HepG2 (cell line): ENCODE results near the gene ANKRD60. TPM values are rescaled to one million over a fixed set of nuclear protein-coding genes. Genes with fewer than 3 reads are reported as not detected.

ENCODE experiments used
- ATAC-seq: fragments of 200-7000 bp; cut with Tn5 transposase; 3 replicates; pipeline ENCODE4 v1.9.1; 2020; ENCODE audit warnings: mild to moderate bottlenecking, moderate library complexity
- BruUV-seq: library from RNA; stranded (reverse); fragments of 400-500 nt; replicated peaks from 2 replicates; lab custom pipeline; 2021; lab: Mats Ljungman, UMichigan
- CTCF ChIA-PET: fragments of 300-600 bp; formaldehyde crosslinking; extraction: SDS; loops from one replicate; lab custom pipeline; 2021; ENCODE audit warnings: low total read pairs, inconsistent platforms, low intra/inter-chr PET ratio; lab: Yijun Ruan, JAX
- POLR2A ChIA-PET: fragments of 350-600 bp; sonication (Branson Sonifier 250); formaldehyde crosslinking; loops from one replicate; lab custom pipeline; 2020; ENCODE audit warnings: antibody characterized with exemption, inconsistent platforms; lab: Yijun Ruan, JAX
- DNase-seq: peaks from one replicate; pipeline ENCODE4 v3.0.0-alpha.2; 2015; ENCODE audit warnings: low spot score
- FAIRE-seq: peaks from 3 replicates; lab custom pipeline; 2011; peaks lifted over from hg19 to GRCh38; lab: Jason Lieb, UNC
- H2AFZ ChIP-seq: one replicate; pipeline ENCODE4 v1.6.1; 2011; ENCODE audit warnings: low read length, inconsistent platforms
- H3K27ac ChIP-seq: fragments of 300-600 bp; 3 replicates; pipeline ENCODE4 v1.8.0; 2011; ENCODE audit warnings: mixed run types, mild to moderate bottlenecking, mixed read lengths, low read length, inconsistent platforms; ENCODE audit not compliant: insufficient read depth; ENCODE audit errors: extremely low read length
- H3K27me3 ChIP-seq, 2 experiments: fragments of 200-600 bp in 1 of 2; 2 replicates in 1 of 2; 3 replicates in 1 of 2; pipeline versions ENCODE4 v1.6.0 to v1.8.0; 2011; ENCODE audit warnings: low read length in 2 of 2, mild to moderate bottlenecking in 2 of 2, moderate library complexity in 2 of 2, inconsistent platforms in 1 of 2; ENCODE audit not compliant: insufficient read depth in 2 of 2, control insufficient read depth in 1 of 2
- H3K36me3 ChIP-seq, 2 experiments: fragments of 200-600 bp in 1 of 2; replicated peaks in 1 of 2; 2 replicates in 1 of 2; 3 replicates in 1 of 2; pipeline versions ENCODE4 v1.5.1 to v1.8.0; 2011; ENCODE audit warnings: low read length in 2 of 2, inconsistent platforms in 1 of 2; ENCODE audit not compliant: insufficient read depth in 2 of 2, control insufficient read depth in 1 of 2
- H3K4me1 ChIP-seq: 2 replicates; pipeline ENCODE4 v1.5.1; 2012; ENCODE audit warnings: low read length, inconsistent platforms; ENCODE audit not compliant: insufficient read depth
- H3K4me2 ChIP-seq: 2 replicates; pipeline ENCODE4 v1.6.0; 2011; ENCODE audit warnings: low read depth, low read length, inconsistent platforms
- H3K4me3 ChIP-seq, 3 experiments: fragments of 200-600 bp in 1 of 3; sonication (generic), shearing (Covaris generic) in 1 of 3; replicated peaks in 1 of 3; 2 replicates each; pipeline ENCODE4 v1.5.1; 2011 to 2016; ENCODE audit warnings: low read length in 3 of 3, inconsistent platforms in 2 of 3, low read depth in 2 of 3, mild to moderate bottlenecking in 2 of 3, control low read depth in 1 of 3, mixed read lengths in 1 of 3; ENCODE audit not compliant: insufficient read depth in 1 of 3
- H3K79me2 ChIP-seq: one replicate; pipeline ENCODE4 v1.6.1; 2011; ENCODE audit warnings: low read length, inconsistent platforms; ENCODE audit not compliant: insufficient read depth
- H3K9ac ChIP-seq: 2 replicates; pipeline ENCODE4 v1.6.0; 2011; ENCODE audit warnings: mild to moderate bottlenecking, low read depth, low read length, inconsistent platforms; ENCODE audit not compliant: insufficient read depth
- H3K9me3 ChIP-seq: 2 replicates; pipeline ENCODE4 v1.5.1; 2012; ENCODE audit warnings: mild to moderate bottlenecking, low read length
- H4K20me1 ChIP-seq: 2 replicates; pipeline ENCODE4 v1.6.0; 2011; ENCODE audit warnings: inconsistent platforms, mild to moderate bottlenecking, low read length, moderate library complexity; ENCODE audit not compliant: insufficient read depth
- CSRNP1 ChIP-seq: sonication (generic); formaldehyde crosslinking; IDR thresholded peaks from 2 replicates; pipeline ENCODE4 v1.8.1; 2023; ENCODE audit warnings: mild to moderate bottlenecking, missing genetic modification reagents
- ETV5 ChIP-seq: IDR thresholded peaks from 2 replicates; pipeline ENCODE4 v1.6.1; 2018; ENCODE audit warnings: missing biosample characterization, missing genetic modification reagents, inconsistent platforms, borderline replicate concordance
- HCFC1 ChIP-seq: fragments of 150-350 bp; IDR thresholded peaks from 2 replicates; pipeline ENCODE4 v1.6.1; 2014; ENCODE audit warnings: low read depth, low read length
- MLX ChIP-seq: IDR thresholded peaks from 2 replicates; pipeline ENCODE4 v1.6.1; 2016
- MTERF4 ChIP-seq: sonication (generic); formaldehyde crosslinking; IDR thresholded peaks from 2 replicates; pipeline ENCODE4 v1.8.0; 2023; ENCODE audit warnings: mild to moderate bottlenecking, missing genetic modification reagents
- MYNN ChIP-seq: sonication (generic); formaldehyde crosslinking; IDR thresholded peaks from 2 replicates; pipeline ENCODE4 v1.4.0; 2020; ENCODE audit warnings: mild to moderate bottlenecking, low read depth, missing genetic modification reagents
- NBN ChIP-seq: fragments of 450-650 bp; conservative IDR thresholded peaks from 2 replicates; pipeline ENCODE4 v1.6.1; 2017
- NFRKB ChIP-seq: fragments of 450-650 bp; IDR thresholded peaks from 2 replicates; pipeline ENCODE4 v1.6.1; 2017
- RFXAP ChIP-seq: sonication (generic); formaldehyde crosslinking; IDR thresholded peaks from 2 replicates; pipeline ENCODE4 v1.4.0; 2020; ENCODE audit warnings: missing genetic modification reagents, borderline replicate concordance
- SMAD9 ChIP-seq: sonication (generic); formaldehyde crosslinking; IDR thresholded peaks from 2 replicates; pipeline ENCODE4 v1.5.1; 2020; ENCODE audit warnings: mild to moderate bottlenecking, missing genetic modification reagents
- TBX2 ChIP-seq: sonication (generic); formaldehyde crosslinking; IDR thresholded peaks from 2 replicates; pipeline ENCODE4 v1.5.0; 2020; ENCODE audit warnings: missing genetic modification reagents, mild to moderate bottlenecking, borderline replicate concordance
- TFDP2 ChIP-seq: sonication (generic); formaldehyde crosslinking; IDR thresholded peaks from 2 replicates; pipeline ENCODE4 v1.4.0; 2020; ENCODE audit warnings: missing genetic modification reagents
- ZBTB3 ChIP-seq: sonication (generic); formaldehyde crosslinking; IDR thresholded peaks from 2 replicates; pipeline ENCODE4 v1.4.0; 2020; ENCODE audit warnings: low read depth, mild to moderate bottlenecking, moderate library complexity, missing genetic modification reagents, borderline replicate concordance
- ZBTB49 ChIP-seq: sonication (generic); formaldehyde crosslinking; IDR thresholded peaks from 2 replicates; pipeline ENCODE4 v1.4.0; 2020; ENCODE audit warnings: missing genetic modification reagents, borderline replicate concordance
- ZFAT ChIP-seq: sonication (generic); formaldehyde crosslinking; conservative IDR thresholded peaks from 2 replicates; pipeline ENCODE4 v1.8.1; 2023; ENCODE audit warnings: missing genetic modification reagents, inconsistent platforms
- ZNF350 ChIP-seq: sonication (generic); formaldehyde crosslinking; IDR thresholded peaks from 2 replicates; pipeline ENCODE4 v1.4.0; 2020; ENCODE audit warnings: mild to moderate bottlenecking, low read depth, missing genetic modification reagents, borderline replicate concordance
- ZNF546 ChIP-seq: sonication (generic); formaldehyde crosslinking; conservative IDR thresholded peaks from 2 replicates; pipeline ENCODE4 v1.8.1; 2023; ENCODE audit warnings: mild to moderate bottlenecking, missing genetic modification reagents
- ZNF841 ChIP-seq: sonication (generic); formaldehyde crosslinking; IDR thresholded peaks from 2 replicates; pipeline ENCODE4 v1.8.1; 2023; ENCODE audit warnings: missing genetic modification reagents, borderline replicate concordance
- ZSCAN9 ChIP-seq: IDR thresholded peaks from 2 replicates; pipeline ENCODE4 v1.6.1; 2016; ENCODE audit warnings: borderline replicate concordance
- in situ Hi-C: cut with HindIII; loops from 2 replicates; pipeline ENCODE4 v1.10.0; 2017; ENCODE audit warnings: low pct_unique_long_range_greater_than_20kb; ENCODE audit not compliant: extremely low pct_ligation_motif_present
- intact Hi-C: fragments of 100-400 bp; cut with micrococcal nuclease; formaldehyde crosslinking; loops from one replicate; pipeline ENCODE4 v1.10.0; 2022; ENCODE audit not compliant: unreplicated experiment
- polyA plus RNA-seq, 8 experiments: library from polyadenylated mRNA; depleted of rRNA in 3 of 8; stranded (reverse) in 7 of 8; unstranded in 1 of 8; fragments of >200 nt; fragmentation: Illumina TruSeq in 4 of 8; extraction: Trizol in 4 of 8; gene quantifications; 2 replicates each; pipeline versions ENCODE4 v1.2.1 to v1.2.3, GENCODE V29; 2011 to 2016; ENCODE audit warnings: low read depth in 4 of 8, missing spikeins in 1 of 8, mixed read lengths in 1 of 8; ENCODE audit not compliant: insufficient read depth in 1 of 8
- total RNA-seq, 5 experiments: library from RNA; depleted of rRNA; stranded (reverse); fragments of >200 nt; fragmentation: Illumina TruSeq; extraction: Trizol; gene quantifications; 2 replicates each; pipeline ENCODE4 v1.2.3, GENCODE V29; 2016; ENCODE audit warnings: low read depth in 1 of 5

The ANKRD60 gene
- total and polyA plus RNA-seq, 2 of the 13 experiments (the other 11 are each of a cell fraction or from before 2014, with no cell fraction given) = not detected

GRCh38 chr20:58274384-58274783 lies 45.9 kb upstream of the ANKRD60 start:
- Histone ChIP-seq H3K27me3 (no peaks in the 10 kb centered on the region; a peak in 1 of 5 replicates), H3K4me2 (no peak overlapping the region), H3K9me3 (no peaks in the 10 kb centered on the region), H3K9ac (no peak overlapping the region), H3K36me3 (no peaks in the 10 kb centered on the region), H2AFZ (no peak overlapping the region), H3K4me3 (no peak overlapping the region), H3K27ac (no peak overlapping the region), H3K4me1 (peaks cover under 1% of the 10 kb centered on the region; the same call in 1 of the 2 replicates), H3K79me2 (no peaks in the 10 kb centered on the region), H4K20me1 (no peaks in the 10 kb centered on the region)
- FAIRE-seq (no peak), DNase-seq (no peak), ATAC-seq (no peak)
- no TSS peak for BruUV-seq
- CTCF ChIA-PET = no interaction called here
- intact Hi-C loops = no loop called here
- POLR2A ChIA-PET = no interaction called here
- in situ Hi-C loops = no loop called here
- TF ChIP-seq MYNN (CRISPR knock-in tag) (no peak), ZSCAN9 (CRISPR knock-in tag) (no peak), ZNF841 (CRISPR knock-in tag) (no peak), NFRKB (no peak), HCFC1 (no peak), ZBTB49 (CRISPR knock-in tag) (no peak), TFDP2 (CRISPR knock-in tag) (no peak), ZNF546 (no peak), TBX2 (CRISPR knock-in tag) (no peak), CSRNP1 (CRISPR knock-in tag) (no peak), NBN (no peak), ETV5 (CRISPR knock-in tag) (no peak), ZFAT (CRISPR knock-in tag) (no peak), MTERF4 (CRISPR knock-in tag) (no peak), SMAD9 (CRISPR knock-in tag) (no peak), ZNF350 (CRISPR knock-in tag) (no peak), ZBTB3 (no peak), MLX (CRISPR knock-in tag) (no peak), RFXAP (CRISPR knock-in tag) (no peak)
